ENCODE measurements around the gene LIME1. TPM values are rescaled to one million over a fixed set of nuclear protein-coding genes. Genes with fewer than 3 reads are reported as not detected.

LIME1 gene
- total RNA-seq, 1 experiment from 2014 or later = 13.5 TPM

GRCh38 chr20:63785691-63786131, 49.2 kb downstream of the LIME1 start:
- Histone ChIP-seq H3K18ac (ENCODE audit: insufficient read length, low read depth, low read length) (no peak overlapping the region), H3K23ac (ENCODE audit: insufficient read length, low read depth, low read length) (no peak overlapping the region), H2BK120ac (ENCODE audit: low read depth, low read length, poor library complexity, severe bottlenecking) (no peak overlapping the region), H2BK15ac (ENCODE audit: low read depth, low read length) (no peak overlapping the region), H4K5ac (ENCODE audit: insufficient read length, low read depth, low read length) (no peak overlapping the region), H2AK5ac (ENCODE audit: insufficient read length, low read length) (no peak overlapping the region), H3K27me3 (ENCODE audit: insufficient read depth, low read length) (no peaks in the 10 kb centered on the region), H3K4me1 (ENCODE audit: insufficient read depth, low read length) (no peaks in the 10 kb centered on the region), H4K91ac (ENCODE audit: insufficient read length, low read depth, low read length) (no peak overlapping the region), H3K9me3 (ENCODE audit: control insufficient read depth, low read depth, low read length) (no peaks in the 10 kb centered on the region), H3T11ph (ENCODE audit: low read length) (no peak overlapping the region), H3K27ac (ENCODE audit: insufficient read length, low read depth, low read length) (no peak overlapping the region), H4K20me1 (ENCODE audit: control insufficient read depth, insufficient read depth, insufficient read length) (no peaks in the 10 kb centered on the region), H2BK12ac (ENCODE audit: insufficient read length, low read depth, low read length) (no peak overlapping the region), H4K8ac (replicated peaks; ENCODE audit: insufficient read length, low read depth, low read length) (no peak overlapping the region), H2BK20ac (ENCODE audit: low read depth, low read length, poor library complexity, severe bottlenecking) (no peak overlapping the region), H3K79me2 (ENCODE audit: insufficient read depth, low read length) (no peaks in the 10 kb centered on the region), H3K9ac (ENCODE audit: extremely low read depth, insufficient read length, low read length) (no peak overlapping the region), H3K14ac (ENCODE audit: insufficient read depth, low read length) (no peak overlapping the region), H2BK5ac (ENCODE audit: insufficient read length, low read length) (no peak overlapping the region), H3K56ac (ENCODE audit: insufficient read length, low read depth, low read length) (no peak overlapping the region), H2AFZ (ENCODE audit: low read length) (no peak overlapping the region), H3K4me2 (ENCODE audit: insufficient read depth, insufficient read length, low read length) (no peak overlapping the region), H3K23me2 (ENCODE audit: insufficient read length, low read depth, low read length, poor library complexity, severe bottlenecking) (no peaks in the 10 kb centered on the region), H3K4ac (ENCODE audit: low read depth, low read length) (no peak overlapping the region), H3K79me1 (ENCODE audit: insufficient read depth, low read depth, low read length, poor library complexity, severe bottlenecking) (peaks cover 5% of the 10 kb centered on the region)
- H3K27me3 Mint-ChIP-seq (ENCODE audit: low read depth) = no peaks in the 10 kb centered on the region; the same call in 1 of the 2 replicates
- no peak overlapping the region for H3K27ac Mint-ChIP-seq
- H3K9me3 Mint-ChIP-seq = no peaks in the 10 kb centered on the region
- H3K4me3 Mint-ChIP-seq = no peak overlapping the region
- no peak for DNase-seq
- no CpG with 5 or more reads among the region's 14 CpGs for WGBS (ENCODE audit: extremely low coverage, insufficient read length, low lambda C conversion rate)
- H3K4me1 Mint-ChIP-seq = peaks cover 2 to 5% of the 10 kb centered on the region in 2 experiments; a peak in 2 of 4 replicates
- peaks cover 0 to 26% (median 16%) of the 10 kb centered on the region in 3 experiments; a peak in 5 of 7 replicates for H3K36me3 Mint-ChIP-seq (ENCODE audit: insufficient read depth in 1 of 3, low read depth in 3 of 3)
- no peak for TF ChIP-seq CTCF (conservative IDR thresholded peaks at IDR 0.05)
